DOHH2 (cell line): ENCODE data around the gene PIR.

Experiments
- H3F3A ChIP-seq: fragments of 200-600 bp; sonication (generic), shearing (Covaris generic); 2 replicates; pipeline ENCODE4 v1.6.0; 2016; ENCODE audit warnings: antibody characterized with exemption, mild to moderate bottlenecking; ENCODE audit not compliant: control insufficient read depth, insufficient read depth
- H3K27ac ChIP-seq: fragments of 200-600 bp; sonication (generic); 2 replicates; pipeline ENCODE4 v1.5.1; 2014; ENCODE audit warnings: low read depth, mild to moderate bottlenecking, low read length, moderate library complexity
- H3K27me3 ChIP-seq: fragments of 200-600 bp; sonication (generic); 2 replicates; pipeline ENCODE4 v1.6.1; 2014; ENCODE audit warnings: mild to moderate bottlenecking, low read length, mixed read lengths; ENCODE audit not compliant: control insufficient read depth
- H3K36me3 ChIP-seq: fragments of 200-600 bp; sonication (generic); 2 replicates; pipeline ENCODE4 v1.6.1; 2014; ENCODE audit warnings: mild to moderate bottlenecking, low read length, moderate library complexity, mixed read lengths; ENCODE audit not compliant: control insufficient read depth
- H3K4me1 ChIP-seq: fragments of 200-600 bp; sonication (generic); 2 replicates; pipeline ENCODE4 v1.6.1; 2014; ENCODE audit warnings: mild to moderate bottlenecking, low read length, mixed read lengths; ENCODE audit not compliant: control insufficient read depth
- H3K4me2 ChIP-seq: fragments of 200-600 bp; sonication (generic); 2 replicates; pipeline ENCODE4 v1.6.0; 2014; ENCODE audit warnings: mild to moderate bottlenecking, low read length, moderate library complexity
- H3K4me3 ChIP-seq: fragments of 200-600 bp; sonication (generic); 2 replicates; pipeline ENCODE4 v1.5.1; 2014; ENCODE audit warnings: mild to moderate bottlenecking, low read length, mixed read lengths
- H3K79me2 ChIP-seq: fragments of 200-600 bp; sonication (generic); 2 replicates; pipeline ENCODE4 v1.6.1; 2014; ENCODE audit warnings: mild to moderate bottlenecking, low read length, mixed read lengths; ENCODE audit not compliant: control insufficient read depth
- H3K9me2 ChIP-seq: fragments of 200-600 bp; sonication (generic); replicated peaks from 2 replicates; pipeline ENCODE4 v1.6.1; 2014; ENCODE audit warnings: mild to moderate bottlenecking, low read length, mixed read lengths; ENCODE audit not compliant: control insufficient read depth
- H3K9me3 ChIP-seq: fragments of 200-600 bp; sonication (generic); 2 replicates; pipeline ENCODE4 v1.6.1; 2014; ENCODE audit warnings: antibody characterized with exemption, low read length, mixed read lengths; ENCODE audit not compliant: control insufficient read depth, insufficient read depth
- H4K20me1 ChIP-seq: fragments of 200-600 bp; sonication (generic); 2 replicates; pipeline ENCODE4 v1.6.0; 2014; ENCODE audit warnings: low read depth, mild to moderate bottlenecking, antibody characterized with exemption, low read length, moderate library complexity; ENCODE audit not compliant: control insufficient read depth, insufficient read depth
- EZH2phosphoT487 ChIP-seq: fragments of 200-600 bp; sonication (generic); IDR thresholded peaks from 2 replicates; pipeline ENCODE4 v1.6.1; 2017; ENCODE audit warnings: borderline replicate concordance, mild to moderate bottlenecking, antibody characterized with exemption, low read length, moderate library complexity, mixed read lengths
- TF ChIP-seq, protein P1 (sequence below): fragments of 200-600 bp; sonication (generic); IDR thresholded peaks from one replicate; pipeline ENCODE4 v1.5.1; 2014; ENCODE audit warnings: antibody characterized with exemption, mild to moderate bottlenecking, low read depth, low read length; ENCODE audit not compliant: poor library complexity, severe bottlenecking

The PIR gene

DNA sequence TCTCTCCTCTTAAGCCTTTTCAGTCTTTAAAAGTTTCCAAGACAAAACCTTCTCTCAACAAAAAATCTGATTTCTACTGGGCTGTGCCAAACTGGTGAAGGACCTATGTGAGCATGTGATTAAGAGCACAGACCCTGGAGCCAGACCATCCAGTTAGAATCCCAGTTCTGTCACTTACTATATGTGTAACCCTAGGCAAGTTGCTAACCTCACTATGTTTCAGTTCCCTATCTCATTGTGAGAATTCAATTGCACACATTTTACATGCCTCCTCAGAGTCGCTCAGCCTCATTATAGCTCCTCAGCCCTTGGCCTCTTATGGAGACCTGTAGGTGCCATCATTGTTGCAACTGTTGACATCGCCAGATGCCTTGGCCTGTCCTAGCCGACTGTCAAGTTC lies 54.8 kb downstream of the PIR start:
- Histone ChIP-seq H3K36me3 (no peaks in the 10 kb centered on the region), H3F3A (no peaks in the 10 kb centered on the region), H3K4me2 (no peak overlapping the region), H3K9me3 (no peaks in the 10 kb centered on the region), H3K4me3 (no peak overlapping the region), H4K20me1 (no peaks in the 10 kb centered on the region), H3K9me2 (no peaks in the 10 kb centered on the region), H3K27me3 (no peaks in the 10 kb centered on the region), H3K4me1 (no peaks in the 10 kb centered on the region), H3K79me2 (no peaks in the 10 kb centered on the region), H3K27ac (no peak overlapping the region)
- TF ChIP-seq, protein P1, sequence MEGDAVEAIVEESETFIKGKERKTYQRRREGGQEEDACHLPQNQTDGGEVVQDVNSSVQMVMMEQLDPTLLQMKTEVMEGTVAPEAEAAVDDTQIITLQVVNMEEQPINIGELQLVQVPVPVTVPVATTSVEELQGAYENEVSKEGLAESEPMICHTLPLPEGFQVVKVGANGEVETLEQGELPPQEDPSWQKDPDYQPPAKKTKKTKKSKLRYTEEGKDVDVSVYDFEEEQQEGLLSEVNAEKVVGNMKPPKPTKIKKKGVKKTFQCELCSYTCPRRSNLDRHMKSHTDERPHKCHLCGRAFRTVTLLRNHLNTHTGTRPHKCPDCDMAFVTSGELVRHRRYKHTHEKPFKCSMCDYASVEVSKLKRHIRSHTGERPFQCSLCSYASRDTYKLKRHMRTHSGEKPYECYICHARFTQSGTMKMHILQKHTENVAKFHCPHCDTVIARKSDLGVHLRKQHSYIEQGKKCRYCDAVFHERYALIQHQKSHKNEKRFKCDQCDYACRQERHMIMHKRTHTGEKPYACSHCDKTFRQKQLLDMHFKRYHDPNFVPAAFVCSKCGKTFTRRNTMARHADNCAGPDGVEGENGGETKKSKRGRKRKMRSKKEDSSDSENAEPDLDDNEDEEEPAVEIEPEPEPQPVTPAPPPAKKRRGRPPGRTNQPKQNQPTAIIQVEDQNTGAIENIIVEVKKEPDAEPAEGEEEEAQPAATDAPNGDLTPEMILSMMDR = no peak
- TF ChIP-seq EZH2phosphoT487 = no peak

DNA sequence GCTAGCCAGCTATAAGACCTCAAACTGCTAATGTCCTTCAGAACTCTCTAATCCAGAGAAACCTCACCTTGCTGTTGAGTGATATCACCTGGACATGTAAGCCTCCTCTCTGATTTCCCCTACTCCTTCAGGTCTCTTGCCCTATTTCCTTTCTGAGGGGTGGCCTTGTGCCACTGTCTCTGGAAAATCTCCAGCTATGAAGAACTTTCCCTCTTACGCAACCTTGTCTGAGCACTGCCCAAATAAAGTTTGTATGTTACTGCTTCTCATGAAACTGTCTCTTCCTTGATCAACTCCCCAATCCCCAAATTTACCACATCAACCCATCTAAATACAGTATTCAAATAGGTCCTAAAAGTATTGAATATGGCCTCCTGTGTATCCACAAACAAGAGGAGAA lies 55.4 kb downstream of the PIR start:
- no peak overlapping the region for H3K4me2 ChIP-seq
- TF ChIP-seq EZH2phosphoT487 = no peak
- TF ChIP-seq, protein P1 = no peak

DNA sequence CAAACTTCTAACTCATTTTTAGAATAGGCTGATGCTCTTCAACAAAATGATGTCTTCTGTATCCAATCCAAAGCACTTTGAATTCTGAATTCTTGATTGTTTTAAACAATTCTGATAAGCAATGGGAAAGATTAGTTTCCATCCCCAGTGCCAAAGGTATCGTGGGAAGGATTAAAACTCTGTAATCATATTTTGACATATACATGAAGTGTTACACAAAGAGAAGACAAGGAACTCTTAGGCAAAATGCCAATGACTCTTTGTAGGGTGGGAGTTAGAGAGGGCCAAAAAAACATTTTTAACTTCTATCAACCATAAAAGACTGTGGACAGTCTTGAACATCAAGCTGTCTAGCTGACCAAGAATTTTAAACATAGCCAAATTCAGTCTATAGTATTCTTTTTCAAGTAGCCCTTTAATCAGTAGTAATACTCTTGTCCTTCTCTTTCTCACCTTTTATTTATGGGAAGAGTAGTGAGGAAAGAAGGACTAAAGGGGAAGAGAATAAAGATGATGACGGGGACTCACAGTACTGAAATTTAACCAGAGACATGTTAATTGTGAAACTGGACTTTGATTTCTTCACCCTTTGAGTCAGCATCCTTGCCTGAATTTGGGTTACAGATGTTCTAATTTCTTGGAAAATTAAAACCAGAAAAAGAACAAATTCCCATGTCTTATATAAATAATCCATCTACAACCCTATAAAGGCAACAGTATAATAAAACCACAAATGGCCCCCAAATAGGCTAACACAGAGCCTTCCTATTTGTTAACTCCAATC lies 57.1 kb downstream of the PIR start:
- Histone ChIP-seq H3F3A (no peaks in the 10 kb centered on the region), H3K9me2 (no peaks in the 10 kb centered on the region), H3K4me3 (no peak overlapping the region), H3K4me1 (no peaks in the 10 kb centered on the region), H3K36me3 (no peaks in the 10 kb centered on the region), H3K27ac (no peak overlapping the region), H3K4me2 (no peak overlapping the region), H3K9me3 (no peaks in the 10 kb centered on the region), H3K79me2 (no peaks in the 10 kb centered on the region), H4K20me1 (no peaks in the 10 kb centered on the region), H3K27me3 (no peaks in the 10 kb centered on the region)
- TF ChIP-seq, protein P1 = no peak
- TF ChIP-seq EZH2phosphoT487 = no peak

More for the DNA sequence above, 55.4 kb downstream of the PIR start:
- Histone ChIP-seq H4K20me1 (no peaks in the 10 kb centered on the region), H3K27me3 (no peaks in the 10 kb centered on the region), H3K9me2 (no peaks in the 10 kb centered on the region), H3K27ac (no peak overlapping the region), H3K4me1 (no peaks in the 10 kb centered on the region), H3K4me3 (no peak overlapping the region), H3K36me3 (no peaks in the 10 kb centered on the region), H3K9me3 (no peaks in the 10 kb centered on the region), H3K79me2 (no peaks in the 10 kb centered on the region), H3F3A (no peaks in the 10 kb centered on the region)
